Measurements from ENCODE around the gene ERN2. TPM values are rescaled to one million over a fixed set of nuclear protein-coding genes. Genes with fewer than 3 reads are reported as not detected.

Gene ERN2
- total and polyA plus RNA-seq, 2 of the 13 experiments (the other 11 are each of a cell fraction or from before 2014, with no cell fraction given) = 2.2 to 3.5 TPM

DNA sequence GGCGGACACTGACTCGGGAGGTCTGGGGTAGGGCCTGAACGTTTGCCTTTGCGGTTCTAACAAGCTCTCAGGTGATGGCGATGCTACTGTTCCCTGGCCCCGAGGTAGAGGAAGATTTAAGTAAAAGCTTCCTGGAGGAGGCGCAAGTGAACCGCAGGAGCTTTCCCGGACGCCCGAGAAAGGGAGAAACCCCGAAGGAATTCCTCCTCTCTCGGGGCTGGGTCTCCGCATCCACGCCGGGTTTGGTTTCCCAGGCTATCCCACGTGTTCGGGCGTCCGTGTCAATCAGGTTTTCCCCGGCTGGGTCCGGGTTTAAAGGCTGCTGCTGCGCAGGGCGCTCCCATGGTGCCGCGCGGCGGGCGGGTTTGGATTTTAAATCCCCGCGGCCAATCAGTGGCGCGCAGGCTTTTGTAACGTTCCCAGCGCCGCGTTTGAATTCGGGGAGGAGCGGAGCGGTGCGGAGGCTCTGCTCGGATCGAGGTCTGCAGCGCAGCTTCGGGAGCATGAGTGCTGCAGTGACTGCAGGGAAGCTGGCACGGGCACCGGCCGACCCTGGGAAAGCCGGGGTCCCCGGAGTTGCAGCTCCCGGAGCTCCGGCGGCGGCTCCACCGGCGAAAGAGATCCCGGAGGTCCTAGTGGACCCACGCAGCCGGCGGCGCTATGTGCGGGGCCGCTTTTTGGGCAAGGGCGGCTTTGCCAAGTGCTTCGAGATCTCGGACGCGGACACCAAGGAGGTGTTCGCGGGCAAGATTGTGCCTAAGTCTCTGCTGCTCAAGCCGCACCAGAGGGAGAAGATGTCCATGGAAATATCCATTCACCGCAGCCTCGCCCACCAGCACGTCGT lies 34.4 kb downstream of the ERN2 start, which contains the start of gene PLK1 (continued):
- TF ChIP-seq, protein P1, sequence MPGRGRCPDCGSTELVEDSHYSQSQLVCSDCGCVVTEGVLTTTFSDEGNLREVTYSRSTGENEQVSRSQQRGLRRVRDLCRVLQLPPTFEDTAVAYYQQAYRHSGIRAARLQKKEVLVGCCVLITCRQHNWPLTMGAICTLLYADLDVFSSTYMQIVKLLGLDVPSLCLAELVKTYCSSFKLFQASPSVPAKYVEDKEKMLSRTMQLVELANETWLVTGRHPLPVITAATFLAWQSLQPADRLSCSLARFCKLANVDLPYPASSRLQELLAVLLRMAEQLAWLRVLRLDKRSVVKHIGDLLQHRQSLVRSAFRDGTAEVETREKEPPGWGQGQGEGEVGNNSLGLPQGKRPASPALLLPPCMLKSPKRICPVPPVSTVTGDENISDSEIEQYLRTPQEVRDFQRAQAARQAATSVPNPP (CRISPR knock-in tag; IDR thresholded peaks at IDR 0.05) = peak; percentile 100
- TF ChIP-seq IRF2 (CRISPR knock-in tag; IDR thresholded peaks at IDR 0.05) (peak; percentile 89), ZNF460 (CRISPR knock-in tag; IDR thresholded peaks at IDR 0.05; ENCODE audit: borderline replicate concordance) (no peak; the same call in 1 of the 2 replicates), ZNF441 (CRISPR knock-in tag; IDR thresholded peaks at IDR 0.05; ENCODE audit: borderline replicate concordance) (no peak), ETV5 (CRISPR knock-in tag; IDR thresholded peaks at IDR 0.05; ENCODE audit: borderline replicate concordance) (peak; percentile 64; the same call in 1 of the 2 replicates), YY1 (IDR thresholded peaks at IDR 0.05; ENCODE audit: insufficient read depth, insufficient replicate concordance, low read depth, low read length) (peak; percentile 67), ATRX (CRISPR knock-in tag; IDR thresholded peaks at IDR 0.05; ENCODE audit: borderline replicate concordance) (no peak), TEAD2 (CRISPR knock-in tag; IDR thresholded peaks at IDR 0.05) (no peak), ZNF121 (CRISPR knock-in tag; IDR thresholded peaks at IDR 0.05) (no peak), ZNF530 (CRISPR knock-in tag; IDR thresholded peaks at IDR 0.05; ENCODE audit: low read depth) (0 out of 2 replicates have a peak, but pooled peaks have one; percentile 32), ZFP90 (CRISPR knock-in tag; IDR thresholded peaks at IDR 0.05; ENCODE audit: borderline replicate concordance) (peak; percentile 76; the same call in 1 of the 2 replicates), ZNF674 (CRISPR knock-in tag; IDR thresholded peaks at IDR 0.05; ENCODE audit: low read depth) (no peak), ZBTB42 (CRISPR knock-in tag; IDR thresholded peaks at IDR 0.05) (no peak), SRF (IDR thresholded peaks at IDR 0.05; ENCODE audit: low read depth, low read length) (no peak), ATAD3A (CRISPR knock-in tag; IDR thresholded peaks at IDR 0.05) (no peak), SNRNP70 (IDR thresholded peaks at IDR 0.05; ENCODE audit: low read depth, low read length) (no peak), ZNF484 (CRISPR knock-in tag; IDR thresholded peaks at IDR 0.05; ENCODE audit: borderline replicate concordance, low read depth) (peak; percentile 38; the same call in 1 of the 2 replicates), NFE2L1 (CRISPR knock-in tag; IDR thresholded peaks at IDR 0.05; ENCODE audit: borderline replicate concordance) (no peak), ZNF24 (IDR thresholded peaks at IDR 0.05) (no peak)
- TF ChIP-seq, protein P2, sequence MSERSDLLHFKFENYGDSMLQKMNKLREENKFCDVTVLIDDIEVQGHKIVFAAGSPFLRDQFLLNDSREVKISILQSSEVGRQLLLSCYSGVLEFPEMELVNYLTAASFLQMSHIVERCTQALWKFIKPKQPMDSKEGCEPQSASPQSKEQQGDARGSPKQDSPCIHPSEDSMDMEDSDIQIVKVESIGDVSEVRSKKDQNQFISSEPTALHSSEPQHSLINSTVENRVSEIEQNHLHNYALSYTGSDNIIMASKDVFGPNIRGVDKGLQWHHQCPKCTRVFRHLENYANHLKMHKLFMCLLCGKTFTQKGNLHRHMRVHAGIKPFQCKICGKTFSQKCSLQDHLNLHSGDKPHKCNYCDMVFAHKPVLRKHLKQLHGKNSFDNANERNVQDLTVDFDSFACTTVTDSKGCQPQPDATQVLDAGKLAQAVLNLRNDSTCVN (CRISPR knock-in tag; IDR thresholded peaks at IDR 0.05; ENCODE audit: borderline replicate concordance) = peak; percentile 56; the same call in 1 of the 2 replicates
- TF ChIP-seq, protein P3, sequence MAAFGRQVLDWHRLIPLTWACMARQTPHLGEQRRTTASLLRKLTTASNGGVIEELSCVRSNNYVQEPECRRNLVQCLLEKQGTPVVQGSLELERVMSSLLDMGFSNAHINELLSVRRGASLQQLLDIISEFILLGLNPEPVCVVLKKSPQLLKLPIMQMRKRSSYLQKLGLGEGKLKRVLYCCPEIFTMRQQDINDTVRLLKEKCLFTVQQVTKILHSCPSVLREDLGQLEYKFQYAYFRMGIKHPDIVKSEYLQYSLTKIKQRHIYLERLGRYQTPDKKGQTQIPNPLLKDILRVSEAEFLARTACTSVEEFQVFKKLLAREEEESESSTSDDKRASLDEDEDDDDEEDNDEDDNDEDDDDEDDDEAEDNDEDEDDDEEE (CRISPR knock-in tag; IDR thresholded peaks at IDR 0.05) = no peak
- TF ChIP-seq, protein P4, sequence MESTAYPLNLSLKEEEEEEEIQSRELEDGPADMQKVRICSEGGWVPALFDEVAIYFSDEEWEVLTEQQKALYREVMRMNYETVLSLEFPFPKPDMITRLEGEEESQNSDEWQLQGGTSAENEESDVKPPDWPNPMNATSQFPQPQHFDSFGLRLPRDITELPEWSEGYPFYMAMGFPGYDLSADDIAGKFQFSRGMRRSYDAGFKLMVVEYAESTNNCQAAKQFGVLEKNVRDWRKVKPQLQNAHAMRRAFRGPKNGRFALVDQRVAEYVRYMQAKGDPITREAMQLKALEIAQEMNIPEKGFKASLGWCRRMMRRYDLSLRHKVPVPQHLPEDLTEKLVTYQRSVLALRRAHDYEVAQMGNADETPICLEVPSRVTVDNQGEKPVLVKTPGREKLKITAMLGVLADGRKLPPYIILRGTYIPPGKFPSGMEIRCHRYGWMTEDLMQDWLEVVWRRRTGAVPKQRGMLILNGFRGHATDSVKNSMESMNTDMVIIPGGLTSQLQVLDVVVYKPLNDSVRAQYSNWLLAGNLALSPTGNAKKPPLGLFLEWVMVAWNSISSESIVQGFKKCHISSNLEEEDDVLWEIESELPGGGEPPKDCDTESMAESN (CRISPR knock-in tag; conservative IDR thresholded peaks at IDR 0.05) = peak; percentile 100

All from HepG2 (cell line).